SHP77 (cell line): ENCODE measurements around the gene PCSK9.
"Not testable (repeated sequence)": the region's sequence is repeated elsewhere in the genome, so short reads cannot be mapped to it uniquely, and the experiment has no call there.

ENCODE experiments used
- DNase-seq, 2 experiments: peaks; one replicate each; lab custom pipeline; 2025; lab: John Stamatoyannopoulos, UW

PCSK9 gene

DNA sequence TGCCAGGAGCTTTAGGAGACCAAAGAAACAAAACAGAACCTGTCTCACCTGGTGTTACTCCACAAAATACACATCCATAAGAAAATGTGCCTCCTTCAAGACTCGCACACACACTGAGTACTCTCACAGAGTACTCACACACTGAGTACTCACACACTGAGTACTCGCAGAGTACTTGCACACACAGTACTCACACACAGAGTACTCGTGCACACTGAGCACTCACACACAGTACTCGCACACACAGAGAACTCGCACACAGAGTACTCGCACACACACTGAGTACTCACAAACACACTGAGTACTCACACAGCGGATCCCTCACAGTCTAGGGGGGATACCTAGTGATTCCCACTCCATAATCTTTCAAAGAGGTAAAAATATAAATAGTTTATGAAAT, 40.3 kb downstream of the PCSK9 start:
- DNase-seq, result no peak

DNA sequence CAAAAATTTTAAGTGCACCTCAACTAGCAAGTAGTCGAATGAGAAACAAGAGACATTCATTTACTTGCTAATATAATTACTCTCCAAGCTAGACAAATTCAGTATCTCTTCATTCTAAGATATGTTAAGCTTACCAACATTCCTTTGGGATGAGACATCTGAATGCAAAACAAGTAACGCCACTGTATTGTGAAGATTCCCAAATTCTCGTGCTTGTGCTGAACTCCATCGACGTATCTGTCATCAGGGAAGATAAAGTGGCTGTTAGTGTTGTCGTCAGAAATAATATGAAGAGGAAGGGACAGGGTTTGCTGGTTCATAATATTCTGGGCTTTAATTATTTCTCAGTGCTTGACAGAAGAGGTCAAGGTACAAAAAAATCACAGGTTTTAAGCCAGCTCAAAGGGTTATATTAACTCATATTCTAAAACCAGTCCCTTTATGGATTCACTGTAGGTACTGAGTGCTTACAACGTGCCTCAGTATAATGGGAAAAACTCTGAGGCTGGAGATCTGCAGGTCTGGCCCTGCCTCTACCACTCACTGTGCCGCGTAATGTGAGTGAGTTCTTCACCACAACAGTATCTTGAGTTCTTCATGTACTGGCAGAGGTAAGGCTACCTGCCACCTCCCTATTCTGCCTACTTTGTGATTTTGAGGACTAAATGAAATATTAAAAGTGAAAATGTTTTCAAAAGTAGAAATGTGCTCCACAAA, 42.0 kb downstream of the PCSK9 start:
- no peak for DNase-seq

DNA sequence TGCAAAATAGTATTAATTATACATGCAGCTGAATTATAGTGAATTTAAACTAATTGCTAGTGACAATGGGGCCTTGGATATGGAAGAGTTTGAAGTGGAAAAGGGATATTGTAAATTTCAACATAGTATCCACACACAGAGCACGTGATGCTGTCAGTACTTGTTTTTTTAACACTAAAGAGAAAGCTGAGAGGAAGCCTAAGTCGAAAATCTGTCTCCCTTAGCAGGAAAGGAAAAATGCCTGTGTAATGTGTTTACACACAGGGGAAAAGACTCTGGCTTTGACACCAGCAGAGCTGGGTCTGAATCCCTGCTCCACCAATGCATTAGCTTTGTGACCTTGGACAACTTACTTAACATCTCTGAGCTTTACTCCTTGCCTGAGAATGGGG, 42.6 kb downstream of the PCSK9 start:
- no peak for DNase-seq

DNA sequence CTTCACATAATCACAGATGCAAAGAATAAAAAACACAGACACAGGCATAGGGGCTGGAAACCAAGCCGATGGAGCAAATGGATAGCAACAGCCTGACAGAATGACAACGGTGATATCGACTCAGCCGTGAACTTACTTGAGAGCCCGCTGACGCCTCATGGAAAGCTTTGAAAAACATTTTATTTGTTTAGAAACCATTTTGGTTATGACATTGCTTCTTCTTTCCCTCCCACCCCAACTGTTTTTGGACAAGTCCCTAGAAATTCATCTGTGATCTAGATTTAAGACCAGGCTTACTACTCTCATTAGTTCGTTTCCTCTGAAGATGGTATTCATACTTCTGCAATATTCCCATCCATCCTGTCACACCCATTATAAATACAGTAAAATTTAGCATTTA, 44.9 kb downstream of the PCSK9 start:
- DNase-seq, result no peak

DNA sequence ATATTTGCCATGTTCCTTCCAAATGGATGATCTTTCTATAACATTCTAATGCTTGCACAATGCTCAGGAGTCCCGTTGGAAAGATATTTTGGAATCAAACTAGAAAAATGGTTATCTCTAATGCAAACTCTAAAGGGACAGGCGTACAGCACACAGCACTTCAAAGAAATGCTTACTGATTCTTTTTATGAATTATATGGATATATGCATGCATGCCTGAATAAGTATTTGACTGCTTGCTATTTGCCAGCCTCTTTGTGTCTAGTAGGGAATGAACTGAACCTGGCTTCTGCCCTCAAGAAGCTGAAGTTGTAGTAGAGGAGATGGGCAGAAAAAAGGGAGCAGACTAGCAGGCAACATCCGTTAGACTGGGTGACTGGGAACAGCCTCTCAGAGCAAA, 48.1 kb downstream of the PCSK9 start:
- no peak for DNase-seq

DNA sequence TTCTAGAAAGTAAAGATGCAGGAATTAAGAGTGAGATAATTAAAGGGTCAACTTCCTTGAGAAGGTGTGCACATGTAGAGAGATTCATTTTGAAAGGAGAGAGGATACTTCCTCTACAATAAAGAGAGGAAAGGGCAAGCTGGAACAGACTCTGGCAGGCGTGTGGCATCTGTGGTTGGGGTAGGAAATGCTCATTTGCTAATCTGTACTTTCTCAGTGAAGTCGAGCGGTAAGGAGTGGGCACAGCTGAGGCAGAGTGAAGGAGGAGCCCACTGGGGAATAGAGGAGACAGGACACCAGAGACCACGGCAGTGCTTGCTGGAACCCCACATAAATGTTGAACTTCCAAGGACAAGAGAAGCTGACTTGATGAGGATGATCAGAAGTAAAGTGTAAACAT, 49.1 kb downstream of the PCSK9 start:
- no peak for DNase-seq

DNA sequence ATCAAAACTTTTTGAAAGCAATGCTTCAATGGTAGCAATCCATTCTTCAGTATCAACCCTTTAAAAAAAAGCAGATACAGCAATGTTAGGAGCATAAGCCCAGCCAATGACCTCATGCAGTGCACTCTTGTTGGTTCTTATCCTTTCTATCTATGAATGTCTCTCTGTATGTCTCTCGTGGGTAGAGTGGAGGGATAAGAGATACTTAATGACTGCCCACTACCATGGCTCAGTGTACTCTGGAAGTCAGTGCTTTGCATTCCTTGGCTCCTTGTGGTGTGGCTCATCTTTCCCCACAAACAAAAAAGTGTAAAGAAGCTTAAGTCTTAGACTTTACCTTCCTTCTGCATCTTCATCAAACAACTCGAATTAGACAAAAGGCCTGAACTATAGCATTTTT, 50.3 kb downstream of the PCSK9 start:
- no peak for DNase-seq

DNA sequence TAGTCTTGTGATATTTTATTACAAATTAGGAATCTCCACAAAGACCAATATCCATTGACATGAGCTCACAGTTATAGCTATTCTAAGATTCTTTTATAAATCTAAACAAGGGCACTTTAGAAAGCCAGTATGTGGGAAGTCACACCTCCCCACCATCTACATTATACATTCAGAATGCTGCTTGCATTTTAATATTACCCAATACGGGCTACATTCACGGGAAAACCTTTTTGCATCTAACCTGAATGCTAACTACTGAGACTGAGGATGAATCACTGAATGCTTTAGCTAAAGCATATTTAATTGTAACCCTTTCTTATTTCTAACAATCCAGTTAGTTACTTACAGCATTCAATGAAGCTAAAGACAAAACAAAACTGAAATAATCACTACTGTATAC, 53.1 kb downstream of the PCSK9 start:
- DNase-seq, result no peak

DNA sequence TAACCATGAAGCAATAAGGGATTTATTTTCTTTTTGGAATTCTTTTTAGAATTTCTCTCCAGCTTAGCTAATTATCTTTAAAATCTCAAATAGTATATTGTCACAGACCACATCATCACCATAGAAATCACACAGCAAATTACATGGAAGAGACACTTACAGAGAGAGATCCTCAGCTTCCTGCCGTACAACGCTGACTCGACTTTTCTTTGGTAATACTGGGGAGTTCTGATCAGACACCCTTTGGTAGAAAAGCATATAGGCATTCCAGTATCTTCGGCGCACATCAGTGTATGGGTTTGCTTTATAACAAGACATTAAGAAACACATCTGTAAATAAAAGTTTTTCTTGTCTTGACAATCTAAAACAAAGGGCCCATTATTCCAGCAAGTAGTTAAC, 55.7 kb downstream of the PCSK9 start:
- no peak for DNase-seq

DNA sequence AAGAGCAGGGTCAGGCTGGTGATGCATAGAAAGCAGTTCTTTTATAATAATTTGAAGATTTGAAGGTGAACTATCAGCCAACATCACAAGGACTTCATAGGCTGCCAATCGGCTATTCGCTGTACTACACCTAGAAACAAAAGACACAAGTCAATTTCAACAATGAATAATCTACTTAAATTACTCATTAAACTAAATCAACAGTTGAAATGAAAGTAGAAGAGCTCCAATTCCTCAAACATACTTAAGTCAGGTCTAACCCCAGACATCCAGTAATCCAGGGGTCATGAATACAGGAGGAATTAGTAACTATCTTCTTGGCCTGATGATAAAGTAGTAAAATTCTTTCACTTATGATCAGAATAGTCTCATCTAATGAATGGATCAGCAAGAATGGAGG, 64.5 kb downstream of the PCSK9 start:
- DNase-seq, result no peak

DNA sequence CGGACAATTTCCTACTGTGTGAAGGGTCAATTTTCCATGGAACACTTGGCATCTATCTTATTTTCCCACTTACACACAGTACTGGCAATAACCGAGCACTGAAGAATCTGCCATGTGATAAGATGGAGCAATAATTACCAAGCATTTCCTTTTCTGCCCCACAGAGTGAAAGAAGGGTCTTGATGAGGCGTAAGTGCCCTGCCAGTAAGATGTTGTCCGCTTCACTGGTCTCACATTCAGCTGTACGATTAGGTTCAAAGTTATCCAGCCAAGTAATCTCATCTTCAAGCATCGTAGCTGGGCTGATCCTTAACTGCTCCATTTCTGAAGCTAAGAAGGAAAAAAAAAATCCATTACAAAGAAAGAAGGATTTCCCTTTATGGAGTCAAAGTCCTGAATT, 67.8 kb downstream of the PCSK9 start:
- DNase-seq, result no peak

DNA sequence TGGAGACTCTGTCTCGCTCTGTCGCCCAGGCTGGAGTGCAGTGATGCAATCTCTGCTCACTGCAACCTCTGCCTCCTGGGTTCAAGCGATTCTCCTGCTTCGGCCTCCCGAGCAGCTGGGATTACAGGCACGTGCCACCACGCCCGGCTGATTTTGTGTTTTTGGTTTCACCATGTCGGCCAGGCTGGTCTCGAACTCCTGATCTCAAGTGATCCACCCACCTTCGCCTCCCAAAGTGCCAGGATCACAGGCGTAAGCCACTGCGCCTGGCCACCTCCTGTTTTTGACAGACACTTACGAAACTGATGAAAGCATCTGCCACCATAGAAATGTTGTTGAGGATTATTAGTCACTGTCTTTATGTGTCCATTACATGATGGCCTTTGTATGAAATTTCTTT, 69.7 kb downstream of the PCSK9 start:
- not testable (repeated sequence) for DNase-seq
